B cell (primary cell): ENCODE data around the gene SSR2.

Source experiments
- EZH2 ChIP-seq: IDR thresholded peaks from 2 replicates; pipeline ENCODE4 v1.6.1; 2012; ENCODE audit warnings: borderline replicate concordance, low read depth, mild to moderate bottlenecking, moderate library complexity, low read length; ENCODE audit not compliant: insufficient read depth, poor library complexity, severe bottlenecking
- TF ChIP-seq, protein P1 (sequence below): fragments of 200-600 bp; IDR thresholded peaks from one replicate; pipeline ENCODE4 v1.8.0; 2022; ENCODE audit warnings: antibody characterized with exemption, mild to moderate bottlenecking

DNA sequence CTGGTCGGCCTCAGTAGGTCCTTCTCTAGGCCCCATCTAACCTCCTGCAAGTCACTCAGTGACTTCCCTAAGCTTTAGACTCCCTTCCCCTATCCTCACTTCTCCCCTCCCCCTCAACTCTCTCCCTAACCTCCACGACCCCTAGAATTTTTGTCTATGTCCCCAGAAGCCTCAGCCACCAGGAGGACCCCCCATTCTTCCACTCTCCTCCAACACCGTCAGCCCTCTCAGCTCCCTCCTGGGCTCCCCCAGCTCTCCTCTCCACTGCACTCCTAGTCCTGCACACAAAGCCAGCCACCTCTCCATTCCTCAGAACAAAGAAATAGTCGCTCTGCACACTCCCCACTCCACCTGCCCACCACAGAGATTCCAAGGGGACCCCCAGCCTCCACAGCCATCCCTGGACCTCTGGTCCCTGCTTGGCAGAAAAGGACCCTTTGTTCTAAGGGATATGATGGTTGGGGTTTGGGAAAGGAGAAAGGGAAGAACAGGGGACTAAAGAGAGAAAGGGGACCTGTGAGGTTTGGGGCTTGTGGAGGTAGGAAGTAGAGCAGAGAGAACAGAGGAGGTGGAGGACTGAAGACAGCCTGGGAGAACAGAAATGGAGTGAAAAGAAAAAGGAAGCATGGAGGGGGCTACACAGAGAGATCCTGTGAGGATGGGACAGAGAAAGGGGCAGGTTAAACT, 45.2 kb downstream of the SSR2 start:
- TF ChIP-seq, protein P1, sequence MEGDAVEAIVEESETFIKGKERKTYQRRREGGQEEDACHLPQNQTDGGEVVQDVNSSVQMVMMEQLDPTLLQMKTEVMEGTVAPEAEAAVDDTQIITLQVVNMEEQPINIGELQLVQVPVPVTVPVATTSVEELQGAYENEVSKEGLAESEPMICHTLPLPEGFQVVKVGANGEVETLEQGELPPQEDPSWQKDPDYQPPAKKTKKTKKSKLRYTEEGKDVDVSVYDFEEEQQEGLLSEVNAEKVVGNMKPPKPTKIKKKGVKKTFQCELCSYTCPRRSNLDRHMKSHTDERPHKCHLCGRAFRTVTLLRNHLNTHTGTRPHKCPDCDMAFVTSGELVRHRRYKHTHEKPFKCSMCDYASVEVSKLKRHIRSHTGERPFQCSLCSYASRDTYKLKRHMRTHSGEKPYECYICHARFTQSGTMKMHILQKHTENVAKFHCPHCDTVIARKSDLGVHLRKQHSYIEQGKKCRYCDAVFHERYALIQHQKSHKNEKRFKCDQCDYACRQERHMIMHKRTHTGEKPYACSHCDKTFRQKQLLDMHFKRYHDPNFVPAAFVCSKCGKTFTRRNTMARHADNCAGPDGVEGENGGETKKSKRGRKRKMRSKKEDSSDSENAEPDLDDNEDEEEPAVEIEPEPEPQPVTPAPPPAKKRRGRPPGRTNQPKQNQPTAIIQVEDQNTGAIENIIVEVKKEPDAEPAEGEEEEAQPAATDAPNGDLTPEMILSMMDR = no peak
- TF ChIP-seq EZH2 = no peak
